ENCODE data around the gene ODAD3.
"Not testable (repeated sequence)": the region's sequence is repeated elsewhere in the genome, so short reads cannot be mapped to it uniquely, and the experiment has no call there.

The ODAD3 gene

DNA sequence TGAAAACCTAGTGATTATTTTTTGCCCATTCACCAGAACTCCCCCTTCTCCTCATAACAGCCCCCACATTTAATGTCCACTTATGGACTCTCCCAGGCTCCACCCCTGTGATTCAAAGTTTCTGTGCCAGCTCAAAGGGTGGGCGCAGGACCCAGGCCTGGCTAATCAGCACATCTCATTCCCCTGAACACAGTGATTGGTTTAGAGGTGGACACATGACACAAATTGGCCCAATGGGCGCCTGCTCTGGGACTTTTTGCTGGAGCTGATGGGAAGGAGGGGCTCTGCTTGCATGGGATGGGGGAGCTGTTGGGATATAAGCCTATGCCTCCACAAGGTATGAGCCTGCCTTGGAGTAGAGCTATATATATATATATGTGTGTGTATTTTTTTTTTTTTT is 44.6 kb downstream of the ODAD3 start:
- H3K27ac ChIP-seq (ENCODE audit: low read depth, low read length), result no peak overlapping the region
- H3K27me3 ChIP-seq (ENCODE audit: control insufficient read depth in 5 of 5, insufficient read depth in 4 of 5, low read length in 5 of 5), result no peaks in the 10 kb centered on the region
- no peak overlapping the region for H3K4me3 ChIP-seq (ENCODE audit: low read depth in 1 of 5, low read length in 5 of 5)

DNA sequence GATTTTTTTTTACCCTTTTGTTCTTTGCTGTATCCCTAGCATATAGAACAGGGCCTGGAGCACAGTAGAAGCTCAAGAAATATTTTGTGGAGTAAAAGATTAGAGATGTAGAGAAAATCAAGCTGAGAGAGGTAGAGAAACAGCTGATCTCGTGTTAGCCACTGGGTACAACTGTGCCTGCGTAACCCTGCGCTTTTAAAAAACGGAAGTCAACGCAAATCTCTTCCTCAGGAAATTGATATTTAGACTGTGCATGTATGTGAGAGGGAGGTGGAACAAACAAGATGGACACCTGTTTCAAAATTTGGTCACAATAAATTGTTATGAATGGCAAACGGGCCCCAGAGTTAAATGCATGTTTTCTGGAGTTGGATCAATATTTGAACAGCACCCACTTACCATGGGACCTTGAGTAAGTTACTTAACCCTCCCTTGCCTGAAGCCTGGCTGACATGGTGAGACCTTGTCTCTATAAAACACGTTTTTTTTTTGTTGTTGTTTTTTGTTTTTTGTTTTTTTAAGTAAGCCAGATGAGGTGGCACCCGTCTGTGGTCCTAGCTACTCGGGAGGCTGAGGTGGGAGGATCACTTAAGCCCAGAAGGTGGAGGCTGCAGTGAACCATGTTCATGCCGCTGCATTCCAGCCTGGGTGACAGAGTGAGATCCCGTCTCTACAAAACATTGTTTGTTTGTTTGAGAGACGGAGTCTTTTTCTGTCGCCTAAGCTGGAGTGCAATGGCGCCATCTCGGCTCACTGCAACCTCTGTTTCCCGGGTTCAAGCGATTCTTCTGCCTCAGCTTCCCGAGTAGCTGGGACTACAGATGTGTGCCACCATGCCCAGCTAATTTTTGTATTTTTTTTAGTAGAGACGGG is 47.5 kb downstream of the ODAD3 start:
- Histone ChIP-seq H3K4me3 (ENCODE audit: low read depth in 1 of 5, low read length in 5 of 5) (no peak overlapping the region), H3K4me1 (ENCODE audit: control insufficient read depth in 5 of 5, insufficient read depth in 5 of 5, low read length in 5 of 5) (peaks cover 0 to 28% (median 20%) of the 10 kb centered on the region in 5 donors), H3K9me3 (ENCODE audit: control insufficient read depth in 5 of 5, low read length in 5 of 5) (peaks cover 0 to 9% (median 4%) of the 10 kb centered on the region in 5 donors), H3K9ac (ENCODE audit: low read length in 5 of 5) (no peak overlapping the region), H3K27me3 (ENCODE audit: control insufficient read depth in 5 of 5, insufficient read depth in 4 of 5, low read length in 5 of 5) (peaks cover 5 to 10% (median 6%) of the 10 kb centered on the region in 5 donors), H3K27ac (ENCODE audit: low read depth, low read length) (no peak overlapping the region), H3K36me3 (ENCODE audit: control insufficient read depth in 5 of 5, insufficient read depth in 5 of 5, low read length in 5 of 5) (no peaks in the 10 kb centered on the region)

More for the DNA sequence above, 44.6 kb downstream of the ODAD3 start:
- Histone ChIP-seq H3K4me1 (ENCODE audit: control insufficient read depth in 5 of 5, insufficient read depth in 5 of 5, low read length in 5 of 5) (peaks cover 0 to 5% (median 0%) of the 10 kb centered on the region in 5 donors), H3K9ac (ENCODE audit: low read length in 5 of 5) (no peak overlapping the region), H3K36me3 (ENCODE audit: control insufficient read depth in 5 of 5, insufficient read depth in 5 of 5, low read length in 5 of 5) (peaks cover 0 to 7% (median 3%) of the 10 kb centered on the region in 5 donors), H3K9me3 (ENCODE audit: control insufficient read depth in 5 of 5, low read length in 5 of 5) (peaks cover 0 to 9% (median 4%) of the 10 kb centered on the region in 5 donors)

DNA sequence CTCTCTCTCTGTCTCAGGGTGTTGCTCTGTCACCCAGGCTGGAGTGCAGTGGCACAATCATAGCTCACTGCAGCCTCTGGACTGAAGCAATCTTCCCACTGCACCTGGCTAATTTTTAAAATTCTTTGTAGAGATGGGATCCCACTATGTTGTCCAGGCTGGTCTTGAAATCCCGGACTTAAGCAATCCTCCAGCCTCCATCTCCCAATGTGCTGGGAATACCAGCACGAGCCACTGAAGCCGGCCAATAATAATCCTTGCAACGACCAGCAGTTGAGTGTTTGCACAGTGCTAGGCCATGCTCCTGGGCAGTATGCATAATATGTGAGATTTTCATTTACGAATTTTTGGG is 50.2 kb downstream of the ODAD3 start:
- Histone ChIP-seq H3K27me3 (ENCODE audit: control insufficient read depth in 5 of 5, insufficient read depth in 4 of 5, low read length in 5 of 5) (peaks cover 5 to 14% (median 8%) of the 10 kb centered on the region in 5 donors), H3K4me3 (ENCODE audit: low read depth in 1 of 5, low read length in 5 of 5) (no peak overlapping the region), H3K36me3 (ENCODE audit: control insufficient read depth in 5 of 5, insufficient read depth in 5 of 5, low read length in 5 of 5) (no peaks in the 10 kb centered on the region), H3K4me1 (ENCODE audit: control insufficient read depth in 5 of 5, insufficient read depth in 5 of 5, low read length in 5 of 5) (peaks cover 5 to 50% (median 40%) of the 10 kb centered on the region in 5 donors), H3K9me3 (ENCODE audit: control insufficient read depth in 5 of 5, low read length in 5 of 5) (no peaks in the 10 kb centered on the region), H3K9ac (ENCODE audit: low read length in 5 of 5) (no peak overlapping the region), H3K27ac (ENCODE audit: low read depth, low read length) (no peak overlapping the region)

DNA sequence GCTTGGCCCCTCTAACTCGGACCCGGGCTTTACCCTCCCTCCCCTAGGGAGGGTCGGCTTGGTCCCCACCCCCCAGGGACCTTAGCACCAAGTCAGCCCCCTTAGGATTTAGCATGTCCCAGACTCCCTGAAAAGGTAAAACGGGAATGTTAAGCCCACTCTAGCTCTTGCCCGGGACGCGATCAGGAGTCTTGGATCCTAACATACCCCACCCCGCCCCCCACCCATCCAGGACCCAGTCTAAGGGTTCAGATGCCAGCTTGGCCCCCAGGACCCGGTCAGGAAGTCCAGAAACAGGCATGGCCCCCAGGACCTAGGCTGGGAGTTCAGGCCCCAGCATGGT is 51.2 kb downstream of the ODAD3 start:
- Histone ChIP-seq H3K4me3 (ENCODE audit: low read depth in 1 of 5, low read length in 5 of 5) (peak overlapping the region in 4 of 5 donors; percentile 39 to 60 (median 50)), H3K4me1 (ENCODE audit: control insufficient read depth in 5 of 5, insufficient read depth in 5 of 5, low read length in 5 of 5) (peaks cover 5 to 50% (median 40%) of the 10 kb centered on the region in 5 donors), H3K27me3 (ENCODE audit: control insufficient read depth in 5 of 5, insufficient read depth in 4 of 5, low read length in 5 of 5) (peaks cover 5 to 14% (median 8%) of the 10 kb centered on the region in 5 donors), H3K9ac (ENCODE audit: low read length in 5 of 5) (peak overlapping the region in 3 of 5 donors; percentile 10 to 59 (median 39)), H3K27ac (ENCODE audit: low read depth, low read length) (no peak overlapping the region), H3K36me3 (ENCODE audit: control insufficient read depth in 5 of 5, insufficient read depth in 5 of 5, low read length in 5 of 5) (peaks cover 0 to 2% (median 0%) of the 10 kb centered on the region in 5 donors), H3K9me3 (ENCODE audit: control insufficient read depth in 5 of 5, low read length in 5 of 5) (no peaks in the 10 kb centered on the region)

DNA sequence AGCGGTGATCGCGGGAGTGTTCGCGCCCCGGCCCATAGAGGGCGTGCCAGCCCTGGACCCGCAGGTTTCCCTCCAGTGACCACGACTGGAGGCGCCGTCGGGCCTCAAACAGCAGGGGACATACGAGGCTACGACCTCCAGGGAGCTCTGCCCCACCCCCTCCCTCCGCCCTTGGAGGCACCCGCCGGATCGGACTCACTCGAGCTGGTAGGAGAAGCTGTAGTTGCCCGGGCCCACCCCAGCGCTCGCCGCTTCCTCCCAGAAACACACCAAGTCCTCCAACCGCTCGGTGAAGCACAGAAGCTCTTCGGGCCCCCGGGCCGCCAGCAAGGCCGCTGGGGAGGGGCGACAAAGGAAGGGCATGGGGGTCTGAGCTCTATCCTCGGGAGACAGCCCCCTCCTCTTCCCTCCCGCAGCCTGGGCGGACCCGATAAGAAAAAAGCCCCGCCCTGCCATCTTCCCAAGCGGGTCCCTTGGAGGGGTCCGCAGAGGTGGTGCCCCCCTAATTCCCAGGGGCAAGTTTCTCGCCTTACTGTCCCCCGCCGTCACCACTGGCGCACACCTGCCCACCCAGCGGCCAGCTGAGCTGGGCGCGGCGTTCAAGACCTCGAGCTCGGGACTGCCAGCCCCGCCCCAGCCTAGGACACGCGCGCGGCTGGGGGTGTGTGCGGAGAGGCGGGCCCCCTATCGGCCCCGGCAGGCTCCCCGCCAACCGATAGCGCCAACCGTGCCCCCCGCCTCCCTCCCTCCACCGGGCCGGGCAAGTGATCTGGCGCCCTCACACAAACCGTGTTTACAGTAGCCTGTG is 51.8 kb downstream of the ODAD3 start:
- Histone ChIP-seq H3K4me1 (ENCODE audit: control insufficient read depth in 5 of 5, insufficient read depth in 5 of 5, low read length in 5 of 5) (peaks cover 5 to 50% (median 40%) of the 10 kb centered on the region in 5 donors), H3K36me3 (ENCODE audit: control insufficient read depth in 5 of 5, insufficient read depth in 5 of 5, low read length in 5 of 5) (peaks cover 0 to 7% (median under 1%) of the 10 kb centered on the region in 5 donors), H3K27me3 (ENCODE audit: control insufficient read depth in 5 of 5, insufficient read depth in 4 of 5, low read length in 5 of 5) (peaks cover 5 to 14% (median 8%) of the 10 kb centered on the region in 5 donors), H3K27ac (ENCODE audit: low read depth, low read length) (no peak overlapping the region), H3K9ac (ENCODE audit: low read length in 5 of 5) (peak overlapping the region in 3 of 5 donors; percentile 8 to 59 (median 55)), H3K9me3 (ENCODE audit: control insufficient read depth in 5 of 5, low read length in 5 of 5) (no peaks in the 10 kb centered on the region), H3K4me3 (ENCODE audit: low read depth in 1 of 5, low read length in 5 of 5) (peak overlapping the region in 4 of 5 donors; percentile 39 to 60 (median 50))

DNA sequence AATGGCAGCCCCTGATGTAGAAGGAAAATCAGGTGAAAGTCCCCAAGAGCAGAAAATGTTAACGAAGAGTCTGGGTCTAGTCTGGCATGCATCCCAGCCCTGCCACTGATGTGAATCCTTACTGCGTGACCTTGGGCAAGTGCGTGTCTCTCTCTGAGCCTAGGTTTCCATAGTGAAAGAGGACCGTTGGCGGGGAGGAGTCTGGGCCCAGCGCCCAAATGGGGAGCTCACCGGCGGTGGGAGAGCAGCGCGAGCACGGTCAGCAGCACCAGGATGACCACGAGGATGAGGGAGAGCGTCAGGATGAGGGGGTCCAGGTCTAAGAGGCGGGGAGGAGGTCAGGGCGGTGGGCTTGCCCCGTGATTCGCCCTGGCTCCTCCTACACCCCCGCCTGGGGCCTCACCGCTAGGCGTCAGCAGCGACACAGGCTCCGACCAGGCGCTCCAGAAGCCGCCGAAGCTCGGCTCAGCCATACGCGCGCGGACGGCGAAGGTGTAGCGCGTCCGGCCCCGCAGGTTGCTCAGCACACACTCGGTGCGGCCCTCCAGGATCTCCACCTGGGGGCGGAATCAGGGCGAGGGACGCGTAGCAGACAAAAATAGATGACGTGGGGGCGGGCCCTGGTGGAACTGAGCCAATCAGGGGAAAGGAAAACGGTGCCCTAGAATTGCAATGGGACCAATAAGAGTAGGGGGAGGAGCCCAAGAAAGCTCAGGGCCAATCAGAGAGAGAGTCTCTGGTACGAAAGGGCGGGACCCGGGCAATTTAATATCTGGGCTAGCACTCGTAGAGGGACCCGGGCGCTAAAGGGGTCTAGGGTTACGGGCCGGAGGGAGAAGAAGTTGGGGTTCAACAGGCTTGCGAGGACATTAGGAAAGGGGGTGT is 54.0 kb downstream of the ODAD3 start:
- Histone ChIP-seq H3K36me3 (ENCODE audit: control insufficient read depth in 5 of 5, insufficient read depth in 5 of 5, low read length in 5 of 5) (peaks cover 0 to 9% (median 6%) of the 10 kb centered on the region in 5 donors), H3K27me3 (ENCODE audit: control insufficient read depth in 5 of 5, insufficient read depth in 4 of 5, low read length in 5 of 5) (peaks cover 5 to 14% (median 8%) of the 10 kb centered on the region in 5 donors), H3K9ac (ENCODE audit: low read length in 5 of 5) (peak overlapping the region; percentile 47 to 89 (median 68)), H3K4me3 (ENCODE audit: low read depth in 1 of 5, low read length in 5 of 5) (peak overlapping the region; percentile 57 to 86 (median 74)), H3K27ac (ENCODE audit: low read depth, low read length) (peak overlapping the region; percentile 74), H3K4me1 (ENCODE audit: control insufficient read depth in 5 of 5, insufficient read depth in 5 of 5, low read length in 5 of 5) (peaks cover 5 to 54% (median 47%) of the 10 kb centered on the region in 5 donors), H3K9me3 (ENCODE audit: control insufficient read depth in 5 of 5, low read length in 5 of 5) (no peaks in the 10 kb centered on the region)

DNA sequence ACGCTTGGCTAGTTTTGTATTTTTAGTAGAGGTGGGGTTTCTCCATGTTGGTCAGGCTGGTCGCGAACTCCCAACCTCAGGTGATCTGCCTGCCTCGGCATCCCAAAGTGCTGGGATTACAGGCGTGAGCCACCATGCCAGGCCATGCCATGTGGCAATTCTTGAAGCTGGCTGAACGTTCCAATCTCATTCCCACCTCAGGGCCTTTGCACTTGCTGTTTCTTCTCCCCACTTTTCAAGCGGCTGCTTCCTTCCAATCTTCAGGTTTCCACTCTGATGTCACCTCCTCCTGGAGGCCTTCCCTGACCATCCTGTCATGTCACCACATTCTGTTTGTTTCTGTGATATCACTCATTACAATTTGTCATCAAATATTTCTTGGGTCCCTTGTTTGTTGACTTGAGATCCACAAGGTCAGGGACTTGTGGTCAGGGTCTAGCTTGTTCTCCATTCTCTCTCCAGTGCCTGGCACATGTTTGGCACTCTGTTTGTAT is 55.0 kb downstream of the ODAD3 start:
- H3K9me3 ChIP-seq (ENCODE audit: control insufficient read depth in 5 of 5, low read length in 5 of 5), result no peaks in the 10 kb centered on the region
- peaks cover 0 to 9% (median 6%) of the 10 kb centered on the region in 5 donors for H3K36me3 ChIP-seq (ENCODE audit: control insufficient read depth in 5 of 5, insufficient read depth in 5 of 5, low read length in 5 of 5)
- H3K27me3 ChIP-seq (ENCODE audit: control insufficient read depth in 5 of 5, insufficient read depth in 4 of 5, low read length in 5 of 5), result peaks cover 5 to 14% (median 8%) of the 10 kb centered on the region in 5 donors
- peak overlapping the region in 1 of 5 donors; percentile 82 for H3K4me3 ChIP-seq (ENCODE audit: low read depth in 1 of 5, low read length in 5 of 5)
- peak overlapping the region in 1 of 5 donors; percentile 89 for H3K9ac ChIP-seq (ENCODE audit: low read length in 5 of 5)
- H3K4me1 ChIP-seq (ENCODE audit: control insufficient read depth in 5 of 5, insufficient read depth in 5 of 5, low read length in 5 of 5), result peaks cover 5 to 62% (median 55%) of the 10 kb centered on the region in 5 donors
- H3K27ac ChIP-seq (ENCODE audit: low read depth, low read length), result no peak overlapping the region

DNA sequence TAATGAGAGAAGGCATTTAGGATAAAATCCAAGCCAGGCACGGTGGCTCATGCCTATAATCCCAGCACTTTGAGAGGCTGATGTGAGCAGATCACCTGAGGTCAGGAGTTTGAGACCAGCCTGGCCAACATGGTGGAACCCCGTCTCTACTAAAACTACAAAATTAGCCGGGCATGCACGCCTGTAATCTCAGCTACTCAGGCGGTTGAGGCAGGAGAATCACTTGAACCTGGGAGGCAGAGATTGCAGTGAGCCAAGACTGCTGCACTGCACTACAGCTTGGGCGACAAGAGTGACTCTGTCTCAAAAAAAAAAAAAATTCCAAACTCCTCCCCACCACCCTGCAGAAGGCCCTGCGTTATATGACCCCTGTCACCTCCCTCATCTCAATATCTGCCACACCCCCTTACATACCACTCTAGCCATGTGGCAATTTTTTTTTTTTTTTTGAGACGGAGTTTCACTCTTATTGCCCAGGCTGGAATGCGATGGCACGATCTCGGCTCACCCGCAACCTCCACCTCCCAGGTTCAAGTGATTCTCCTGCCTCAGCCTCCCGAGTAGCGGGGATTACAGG is 55.6 kb downstream of the ODAD3 start:
- H3K9ac ChIP-seq (ENCODE audit: low read length in 5 of 5); H3K4me3 ChIP-seq (ENCODE audit: low read depth in 1 of 5, low read length in 5 of 5); H3K27ac ChIP-seq (ENCODE audit: low read depth, low read length); H3K36me3 ChIP-seq (ENCODE audit: control insufficient read depth in 5 of 5, insufficient read depth in 5 of 5, low read length in 5 of 5); H3K9me3 ChIP-seq (ENCODE audit: control insufficient read depth in 5 of 5, low read length in 5 of 5): not testable (repeated sequence)
- Histone ChIP-seq H3K27me3 (ENCODE audit: control insufficient read depth in 5 of 5, insufficient read depth in 4 of 5, low read length in 5 of 5) (peaks cover 5 to 14% (median 8%) of the 10 kb centered on the region in 5 donors), H3K4me1 (ENCODE audit: control insufficient read depth in 5 of 5, insufficient read depth in 5 of 5, low read length in 5 of 5) (peaks cover 6 to 59% (median 54%) of the 10 kb centered on the region in 5 donors)
